NB4 (cell line): Measurements from ENCODE around the gene RBMX2.
"Not testable (repeated sequence)": the region's sequence is repeated elsewhere in the genome, so short reads cannot be mapped to it uniquely, and the experiment has no call there.

Source experiments
- DNase-seq: peaks from one replicate; pipeline ENCODE4 v3.0.0; 2010; ENCODE audit warnings: low read depth
- H3K4me3 ChIP-seq: one replicate; pipeline ENCODE4 v1.5.1; 2011; ENCODE audit warnings: mild to moderate bottlenecking, low read depth, low read length, moderate library complexity
- CTCF ChIP-seq: IDR thresholded peaks from one replicate; pipeline ENCODE4 v1.5.1; 2012; ENCODE audit warnings: low read depth, low read length
- MAX ChIP-seq: IDR thresholded peaks from 2 replicates; pipeline ENCODE4 v1.6.1; 2011; ENCODE audit warnings: low read depth, low read length
- MYC ChIP-seq: IDR thresholded peaks from 2 replicates; pipeline ENCODE4 v1.6.1; 2011; ENCODE audit warnings: low read depth, low read length
- POLR2A ChIP-seq: IDR thresholded peaks from 2 replicates; pipeline ENCODE4 v1.6.1; 2011; ENCODE audit warnings: mild to moderate bottlenecking; ENCODE audit not compliant: insufficient read length; ENCODE audit errors: extremely low read depth

RBMX2 gene

DNA sequence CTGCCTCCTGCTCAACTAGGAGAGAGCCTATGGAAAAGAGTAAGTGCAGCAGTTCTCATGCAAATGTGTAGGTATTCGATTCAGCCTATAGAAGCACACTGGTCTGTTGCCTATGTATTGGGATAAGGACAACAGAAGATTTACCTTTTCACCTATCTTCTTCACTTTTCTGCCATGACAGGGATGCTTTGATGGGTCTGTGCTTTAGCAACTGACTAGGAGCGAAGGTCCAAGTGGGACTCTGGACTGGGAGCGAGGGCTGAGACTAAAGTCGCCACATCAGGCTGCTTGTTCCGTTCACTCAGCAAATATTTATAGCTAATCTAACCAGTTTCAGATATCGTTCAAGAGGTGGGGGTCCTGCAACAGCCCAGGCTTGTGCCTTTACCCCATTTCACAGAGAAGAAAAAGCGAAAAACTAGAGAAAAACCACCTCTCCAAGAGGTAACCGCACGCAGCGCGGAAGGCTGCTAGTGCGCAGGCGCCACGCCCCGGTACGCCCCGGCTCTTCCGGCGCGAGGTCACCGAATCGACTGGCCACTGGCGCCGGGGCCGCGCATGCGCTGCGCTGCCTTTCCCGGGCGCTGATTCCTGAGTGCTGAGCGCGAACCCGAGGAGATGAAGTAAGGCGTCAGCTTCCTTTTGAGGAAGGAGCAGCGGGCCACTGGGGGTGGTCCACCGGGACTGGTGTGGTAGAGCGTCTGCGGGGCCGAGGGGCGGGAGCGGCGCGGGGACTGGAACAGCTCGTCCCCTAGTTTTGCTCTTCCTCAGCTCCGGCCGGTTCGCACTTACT is at the start of gene RBMX2:
Gene RBMX2 (plus strand): TSS at position 573 of the 793 bp plus-strand sequence. CDS start 46 bp downstream, at position 619.
- TF ChIP-seq MAX (peak; percentile 51; the same call in 1 of the 2 replicates), MYC (peak; percentile 31; the same call in 1 of the 2 replicates), CTCF (no peak), POLR2A (peak; percentile 81)
- H3K4me3 ChIP-seq, result peak within 1 kb of the TSS; percentile 93
- peak; percentile 86 for DNase-seq

DNA sequence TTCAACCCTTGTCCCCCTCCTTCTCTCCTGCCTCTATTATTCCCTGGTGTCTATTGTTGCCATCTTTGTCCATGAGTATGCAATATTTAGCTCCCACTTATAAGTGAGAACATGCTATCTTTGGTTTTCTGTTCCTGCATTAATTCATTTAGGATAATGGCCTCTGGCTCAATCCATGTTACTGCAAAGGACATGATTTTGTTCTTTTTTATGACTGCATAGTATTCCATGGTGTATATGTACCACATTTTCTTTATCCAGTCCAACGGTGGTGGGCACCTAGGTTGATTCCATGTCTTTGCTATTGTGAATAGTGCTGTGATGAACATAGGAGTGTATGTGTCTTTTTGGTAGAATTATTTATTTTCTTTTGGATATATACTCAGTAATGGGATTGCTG is 49.7 kb upstream of the RBMX2 start:
- DNase-seq, H3K4me3 ChIP-seq: not testable (repeated sequence)

- TF ChIP-seq CTCF, result no peak
- TF ChIP-seq POLR2A, result no peak
- no peak for TF ChIP-seq MAX
- no peak for TF ChIP-seq MYC
- no peak overlapping the region for H3K4me3 ChIP-seq
- no peak for DNase-seq
Measured at GRCh38 chrX:130376077-130376476, 25.7 kb upstream of the RBMX2 start.

GRCh38 chrX:130378024-130378669 is 23.6 kb upstream of the RBMX2 start:
- peak; percentile 8 for DNase-seq
- H3K4me3 ChIP-seq, result no peak overlapping the region
- no peak for TF ChIP-seq MYC
- TF ChIP-seq MAX, result no peak
- TF ChIP-seq POLR2A, result no peak
- no peak for TF ChIP-seq CTCF

GRCh38 chrX:130385520-130385919 is 16.3 kb upstream of the RBMX2 start, which contains the start of gene GPR119:
Gene GPR119, minus strand, starts transcription at chrX:130385674. Its CDS starts 227 bp downstream, at chrX:130385447.
- H3K4me3 ChIP-seq, result no peak within 1 kb of the TSS
- TF ChIP-seq MAX (no peak), POLR2A (no peak), CTCF (no peak), MYC (no peak)
- DNase-seq, result no peak

DNA sequence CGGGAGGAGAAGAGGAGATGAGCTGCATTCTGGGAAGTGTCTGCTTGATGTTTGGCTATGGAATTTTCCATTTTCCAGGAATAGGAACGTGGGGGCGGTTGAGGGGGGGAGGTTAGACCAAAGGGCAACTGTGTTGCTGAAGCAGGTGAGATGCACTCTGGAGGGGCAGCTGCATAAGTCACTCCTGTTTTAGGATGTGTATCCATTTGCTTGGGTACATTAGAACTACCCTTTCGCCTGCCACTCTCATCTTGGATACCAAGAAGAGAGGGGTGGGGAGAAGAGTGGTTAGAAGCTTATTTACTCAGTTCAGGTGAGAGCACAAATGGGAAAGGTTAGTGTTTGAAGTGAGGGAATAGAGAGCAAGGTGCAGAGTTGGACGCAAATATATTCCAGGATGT is 15.4 kb upstream of the RBMX2 start:
- H3K4me3 ChIP-seq, result no peak overlapping the region
- TF ChIP-seq CTCF (no peak), MAX (no peak), POLR2A (no peak), MYC (no peak)
- DNase-seq, result no peak
